Glutamatergic neuron (in vitro differentiated cells): Measurements from ENCODE around the gene CTSZ. TPM values are rescaled to one million over a fixed set of nuclear protein-coding genes. Genes with fewer than 3 reads are reported as not detected.

Experiments used
- DNase-seq: peaks from one replicate; pipeline ENCODE4 v3.0.0; 2022
- H3K27ac Mint-ChIP-seq: one replicate; pipeline ENCODE4 v1.8.0; 2020; ENCODE audit warnings: mild to moderate bottlenecking, mixed read lengths, inconsistent platforms; ENCODE audit not compliant: unreplicated experiment
- H3K27me3 Mint-ChIP-seq: one replicate; pipeline ENCODE4 v1.8.0; 2020; ENCODE audit warnings: mild to moderate bottlenecking, moderate library complexity, mixed read lengths, inconsistent platforms; ENCODE audit not compliant: unreplicated experiment
- H3K36me3 Mint-ChIP-seq: one replicate; pipeline ENCODE4 v1.8.0; 2020; ENCODE audit warnings: mild to moderate bottlenecking, mixed read lengths, inconsistent platforms; ENCODE audit not compliant: unreplicated experiment
- H3K4me1 Mint-ChIP-seq: one replicate; pipeline ENCODE4 v1.8.0; 2020; ENCODE audit warnings: mild to moderate bottlenecking, low read depth, mixed read lengths, inconsistent platforms; ENCODE audit not compliant: unreplicated experiment
- H3K4me3 Mint-ChIP-seq: one replicate; pipeline ENCODE4 v1.8.0; 2020; ENCODE audit warnings: mild to moderate bottlenecking, mixed read lengths, inconsistent platforms; ENCODE audit not compliant: unreplicated experiment
- H3K9me3 Mint-ChIP-seq: one replicate; pipeline ENCODE4 v1.8.0; 2020; ENCODE audit warnings: mild to moderate bottlenecking, moderate library complexity, mixed read lengths, inconsistent platforms; ENCODE audit not compliant: unreplicated experiment
- total RNA-seq: library from RNA; stranded (reverse); fragmentation: NEBNext Ultra II Directional; extraction: Animal tissue kit (Norgen Biotek cat#: 25700); gene quantifications from one replicate; pipeline ENCODE4 v1.2.1, GENCODE V29; 2021; ENCODE audit not compliant: unreplicated experiment
- TF ChIP-seq, protein P1 (sequence below): fragments of 200-600 bp; sonication (generic); IDR thresholded peaks from one replicate; pipeline ENCODE4 v1.5.0; 2021; ENCODE audit not compliant: partially characterized antibody, unreplicated experiment

CTSZ gene
- total RNA-seq, 1 donor from 2014 or later: 13.1 TPM

DNA sequence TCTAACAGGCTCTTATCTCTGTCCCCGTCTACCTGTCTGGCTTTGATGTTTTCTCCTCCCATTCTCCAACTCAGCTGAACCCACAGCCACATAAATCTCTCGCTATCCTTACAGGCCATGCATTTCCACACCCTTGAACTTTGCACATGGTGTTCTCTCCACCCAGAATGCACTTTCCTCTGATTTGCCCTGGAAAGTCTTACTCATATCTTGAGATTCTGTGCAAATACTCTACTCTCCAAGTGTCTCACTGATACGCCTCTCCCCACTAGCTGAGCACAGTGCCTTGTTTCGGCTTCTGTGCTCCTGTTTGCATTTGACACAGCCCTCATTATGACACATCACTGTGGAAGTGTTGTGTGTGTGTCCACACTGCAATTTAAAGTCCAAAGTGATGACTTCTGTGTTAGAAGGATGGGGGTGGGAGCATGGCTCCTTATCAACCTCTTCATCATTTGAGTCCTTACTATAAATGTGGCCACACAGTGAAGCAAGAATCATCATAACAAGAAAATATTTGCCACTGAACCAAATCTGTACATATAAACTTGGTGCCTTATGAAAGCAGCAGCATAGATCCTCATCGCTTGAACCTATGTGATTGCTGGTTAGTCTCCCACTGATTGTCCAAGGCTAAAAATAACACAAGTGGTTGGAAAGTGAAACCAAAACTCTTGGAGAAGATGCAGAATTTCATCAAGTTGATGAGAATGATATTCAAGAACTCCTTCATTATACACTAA lies 41.1 kb upstream of the CTSZ start:
- TF ChIP-seq, protein P1, sequence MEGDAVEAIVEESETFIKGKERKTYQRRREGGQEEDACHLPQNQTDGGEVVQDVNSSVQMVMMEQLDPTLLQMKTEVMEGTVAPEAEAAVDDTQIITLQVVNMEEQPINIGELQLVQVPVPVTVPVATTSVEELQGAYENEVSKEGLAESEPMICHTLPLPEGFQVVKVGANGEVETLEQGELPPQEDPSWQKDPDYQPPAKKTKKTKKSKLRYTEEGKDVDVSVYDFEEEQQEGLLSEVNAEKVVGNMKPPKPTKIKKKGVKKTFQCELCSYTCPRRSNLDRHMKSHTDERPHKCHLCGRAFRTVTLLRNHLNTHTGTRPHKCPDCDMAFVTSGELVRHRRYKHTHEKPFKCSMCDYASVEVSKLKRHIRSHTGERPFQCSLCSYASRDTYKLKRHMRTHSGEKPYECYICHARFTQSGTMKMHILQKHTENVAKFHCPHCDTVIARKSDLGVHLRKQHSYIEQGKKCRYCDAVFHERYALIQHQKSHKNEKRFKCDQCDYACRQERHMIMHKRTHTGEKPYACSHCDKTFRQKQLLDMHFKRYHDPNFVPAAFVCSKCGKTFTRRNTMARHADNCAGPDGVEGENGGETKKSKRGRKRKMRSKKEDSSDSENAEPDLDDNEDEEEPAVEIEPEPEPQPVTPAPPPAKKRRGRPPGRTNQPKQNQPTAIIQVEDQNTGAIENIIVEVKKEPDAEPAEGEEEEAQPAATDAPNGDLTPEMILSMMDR: no peak
- Mint-ChIP-seq H3K27ac (no peak overlapping the region), H3K9me3 (peaks cover 4% of the 10 kb centered on the region), H3K36me3 (peaks cover 6% of the 10 kb centered on the region), H3K27me3 (peaks cover 6% of the 10 kb centered on the region), H3K4me3 (no peak overlapping the region), H3K4me1 (peaks cover 17% of the 10 kb centered on the region)
- no peak for DNase-seq

DNA sequence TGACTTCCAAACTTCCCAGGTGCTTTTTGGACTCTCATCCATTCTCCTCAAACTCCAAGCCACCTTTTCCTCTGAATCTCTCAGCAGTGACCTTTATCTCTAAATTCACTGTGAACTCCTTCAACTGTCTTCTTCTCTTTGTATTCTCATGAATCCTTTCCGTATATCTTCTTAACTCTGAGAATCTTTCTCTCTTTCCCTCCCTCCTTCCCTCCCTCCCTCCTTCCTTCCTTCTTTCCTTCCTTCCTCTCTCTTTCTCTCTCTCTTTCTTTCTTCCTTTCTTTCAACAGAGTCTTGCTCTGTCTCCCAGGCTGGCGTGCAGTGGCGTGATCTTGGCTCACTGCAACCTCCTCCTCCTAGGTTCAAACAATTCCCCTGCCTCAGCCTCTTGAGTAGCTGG lies 39.8 kb upstream of the CTSZ start:
- H3K9me3 Mint-ChIP-seq: peaks cover 4% of the 10 kb centered on the region
- peaks cover 15% of the 10 kb centered on the region for H3K4me1 Mint-ChIP-seq
- H3K4me3 Mint-ChIP-seq: no peak overlapping the region
- H3K27me3 Mint-ChIP-seq: peaks cover 6% of the 10 kb centered on the region
- no peak for DNase-seq
- TF ChIP-seq, protein P1: no peak
- H3K27ac Mint-ChIP-seq: no peak overlapping the region
- H3K36me3 Mint-ChIP-seq: peaks cover 6% of the 10 kb centered on the region

DNA sequence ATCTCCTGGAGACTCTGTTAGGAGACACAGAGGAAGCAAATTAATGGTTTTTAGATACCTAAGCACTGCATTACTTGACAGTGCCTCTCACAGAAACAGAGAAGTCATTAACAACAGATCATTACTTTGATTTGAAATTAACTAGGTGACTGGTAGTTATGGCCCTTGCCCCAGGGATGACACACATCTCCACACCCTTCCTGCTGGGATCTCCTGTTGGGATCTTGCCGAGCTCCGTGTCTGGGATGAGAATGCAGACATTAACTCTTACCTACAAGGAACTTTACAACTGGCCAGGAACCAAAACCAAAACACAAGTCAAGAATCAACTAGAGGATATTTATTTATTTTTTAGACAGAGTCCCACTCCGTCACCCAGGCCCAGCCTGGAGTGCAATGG lies 37.7 kb upstream of the CTSZ start:
- DNase-seq: no peak
- Mint-ChIP-seq H3K27me3 (peaks cover 3% of the 10 kb centered on the region), H3K4me3 (no peak overlapping the region), H3K36me3 (peaks cover 6% of the 10 kb centered on the region), H3K4me1 (peaks cover 15% of the 10 kb centered on the region), H3K9me3 (peaks cover 3% of the 10 kb centered on the region), H3K27ac (no peak overlapping the region)
- TF ChIP-seq, protein P1: no peak

DNA sequence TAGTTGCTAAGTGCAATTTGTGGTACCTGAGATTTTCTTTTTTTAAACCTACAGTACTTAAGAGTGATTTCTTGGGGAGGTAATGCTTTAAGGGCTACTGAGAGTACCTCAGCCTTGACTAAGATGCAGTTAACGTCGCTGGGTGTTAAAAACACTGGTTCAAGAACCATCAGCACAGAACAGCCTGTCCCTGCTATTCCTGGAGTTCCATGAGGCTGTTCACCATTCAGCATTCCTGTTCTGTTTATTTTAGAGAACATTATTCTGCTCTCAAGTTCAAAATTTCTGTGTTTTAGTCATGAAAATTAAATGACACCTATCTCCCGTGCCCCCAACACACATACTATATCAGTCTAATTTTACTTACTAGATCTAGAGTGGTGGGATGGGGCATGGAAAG lies 37.2 kb upstream of the CTSZ start:
- peaks cover 15% of the 10 kb centered on the region for H3K4me1 Mint-ChIP-seq
- H3K27me3 Mint-ChIP-seq: peaks cover 3% of the 10 kb centered on the region
- H3K9me3 Mint-ChIP-seq: peaks cover 3% of the 10 kb centered on the region
- H3K27ac Mint-ChIP-seq: no peak overlapping the region
- no peak overlapping the region for H3K4me3 Mint-ChIP-seq
- DNase-seq: no peak
- TF ChIP-seq, protein P1: no peak
- peaks cover 6% of the 10 kb centered on the region for H3K36me3 Mint-ChIP-seq

DNA sequence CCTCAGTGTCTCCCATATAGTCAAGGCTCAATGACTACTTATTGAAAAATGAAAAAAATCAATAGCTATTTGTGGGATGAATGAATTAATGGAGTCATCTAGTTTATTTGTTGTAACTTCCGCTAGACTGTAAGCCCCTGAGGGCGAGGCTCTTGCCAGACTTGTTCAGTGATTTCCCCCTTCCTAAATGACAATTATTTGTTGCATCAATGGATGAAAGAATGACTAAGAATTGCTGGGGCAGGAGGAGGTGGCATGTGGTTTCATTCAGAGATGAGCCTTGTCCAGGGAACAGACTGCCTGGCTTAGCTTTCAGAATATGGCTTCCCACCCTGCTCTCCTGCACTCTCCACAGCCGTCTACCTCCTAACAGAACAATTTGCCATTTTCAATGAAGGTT lies 36.6 kb upstream of the CTSZ start:
- H3K27ac Mint-ChIP-seq: no peak overlapping the region
- peaks cover 6% of the 10 kb centered on the region for H3K36me3 Mint-ChIP-seq
- H3K9me3 Mint-ChIP-seq: peaks cover 3% of the 10 kb centered on the region
- H3K27me3 Mint-ChIP-seq: peaks cover 3% of the 10 kb centered on the region
- TF ChIP-seq, protein P1: no peak
- H3K4me1 Mint-ChIP-seq: peaks cover 15% of the 10 kb centered on the region
- peak overlapping the region; percentile 78 for H3K4me3 Mint-ChIP-seq
- no peak for DNase-seq
